ENCODE results near the gene ZNF207. TPM values are rescaled to one million over a fixed set of nuclear protein-coding genes. Genes with fewer than 3 reads are reported as not detected.

The ZNF207 gene
- total and polyA plus RNA-seq, 2 of the 8 experiments (the other 6 are each of a cell fraction or from before 2014, with no cell fraction given): 268 to 286 TPM

DNA sequence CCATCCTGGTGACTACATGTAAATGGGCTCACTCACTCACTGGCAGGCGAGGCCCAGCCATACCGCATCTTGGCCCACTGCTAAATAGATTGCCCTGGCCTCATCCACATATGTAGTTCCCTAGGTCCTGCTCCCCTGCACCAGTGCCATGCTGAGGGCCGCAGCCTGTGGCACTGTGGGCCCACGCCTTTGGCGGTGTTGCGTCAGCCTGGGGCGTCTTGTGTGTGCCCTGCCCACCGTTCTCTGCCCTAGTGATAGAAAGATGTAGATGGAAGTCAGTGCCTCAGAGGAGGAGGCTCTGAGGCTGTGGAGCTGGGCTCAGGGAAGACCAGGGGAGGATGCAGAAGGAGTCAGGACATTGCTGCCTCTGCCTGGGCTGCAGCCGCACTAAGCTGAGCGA, 26.9 kb upstream of the ZNF207 start (continued):
- no peak for TF ChIP-seq KDM5A (IDR thresholded peaks at IDR 0.05; ENCODE audit: low read length)
- TF ChIP-seq SP2 (IDR thresholded peaks at IDR 0.05; ENCODE audit: low read length): no peak
